H1 (cell line): ENCODE measurements around the gene COL25A1. TPM values are rescaled to one million over a fixed set of nuclear protein-coding genes. Genes with fewer than 3 reads are reported as not detected.

ENCODE experiments used
- CTCF ChIA-PET: fragments of 300-600 bp; sonication (Branson Sonifier 250); formaldehyde crosslinking; loops from one replicate; lab custom pipeline; 2021; ENCODE audit not compliant: partially characterized antibody; lab: Charles Lee
- POLR2A ChIA-PET: fragments of 300-600 bp; sonication (Branson Sonifier 250); formaldehyde crosslinking; loops from one replicate; lab custom pipeline; 2021; ENCODE audit warnings: inconsistent platforms; ENCODE audit not compliant: partially characterized antibody; lab: Charles Lee
- DNase-seq, 2 experiments: peaks; one replicate each; pipeline versions ENCODE4 v3.0.0 to v3.0.0-alpha.2; 2010 to 2022; ENCODE audit warnings: low spot score in 2 of 2, low read depth in 1 of 2, mixed read lengths in 1 of 2
- FAIRE-seq: peaks from 2 replicates; lab custom pipeline; 2011; peaks lifted over from hg19 to GRCh38; lab: Jason Lieb, UNC
- H2AFZ ChIP-seq: 2 replicates; pipeline ENCODE4 v1.8.1; 2012; ENCODE audit warnings: low read length, inconsistent platforms
- H2AK5ac ChIP-seq: 2 replicates; pipeline ENCODE4 v1.6.1; 2013; ENCODE audit warnings: low read depth, low read length
- H2BK120ac ChIP-seq: replicated peaks from 2 replicates; pipeline ENCODE3; 2013; ENCODE audit warnings: low read depth, low read length, inconsistent platforms
- H2BK12ac ChIP-seq: 2 replicates; pipeline ENCODE4 v1.6.1; 2013; ENCODE audit warnings: low read depth, low read length
- H2BK15ac ChIP-seq: 2 replicates; pipeline ENCODE4 v1.6.1; 2013; ENCODE audit warnings: low read length
- H2BK20ac ChIP-seq: 2 replicates; pipeline ENCODE4 v1.6.1; 2013; ENCODE audit warnings: low read length
- H2BK5ac ChIP-seq: 2 replicates; pipeline ENCODE4 v1.6.1; 2013; ENCODE audit warnings: low read depth, low read length
- H3K14ac ChIP-seq: 2 replicates; pipeline ENCODE4 v1.6.1; 2013; ENCODE audit warnings: inconsistent platforms; ENCODE audit not compliant: insufficient read length
- H3K18ac ChIP-seq: 2 replicates; pipeline ENCODE4 v1.6.1; 2013; ENCODE audit warnings: low read length; ENCODE audit errors: extremely low read depth
- H3K23ac ChIP-seq: 2 replicates; pipeline ENCODE4 v1.6.1; 2013; ENCODE audit warnings: inconsistent platforms; ENCODE audit not compliant: insufficient read length
- H3K23me2 ChIP-seq: 2 replicates; pipeline ENCODE4 v1.6.1; 2013; ENCODE audit warnings: low read depth, low read length
- H3K27ac ChIP-seq: 2 replicates; pipeline ENCODE4 v1.6.1; 2011; ENCODE audit warnings: low read depth, low read length, inconsistent platforms
- H3K27me3 ChIP-seq, 4 experiments: replicated peaks in 1 of 4; 1 replicate in 1 of 4; 2 replicates in 3 of 4; pipeline versions ENCODE4 v1.6.1 to v1.8.1; 2011 to 2013; ENCODE audit warnings: low read length in 3 of 4, mild to moderate bottlenecking in 3 of 4, inconsistent platforms in 2 of 4, mixed read lengths in 2 of 4, moderate library complexity in 1 of 4; ENCODE audit not compliant: control insufficient read depth in 3 of 4, insufficient read depth in 3 of 4; ENCODE audit errors: extremely low read depth in 1 of 4
- H3K36me3 ChIP-seq, 4 experiments: 2 replicates each; pipeline versions ENCODE4 v1.6.1 to v1.8.1; 2011 to 2013; ENCODE audit warnings: mild to moderate bottlenecking in 4 of 4, low read length in 3 of 4, moderate library complexity in 2 of 4, control low read depth in 1 of 4, inconsistent platforms in 1 of 4; ENCODE audit not compliant: insufficient read depth in 4 of 4, control insufficient read depth in 2 of 4
- H3K4ac ChIP-seq: replicated peaks from 2 replicates; pipeline ENCODE3; 2013; ENCODE audit warnings: low read length, low read depth, mixed read lengths, inconsistent platforms; ENCODE audit not compliant: insufficient read length
- H3K4me1 ChIP-seq, 4 experiments: replicated peaks in 1 of 4; 1 replicate in 1 of 4; 2 replicates in 3 of 4; pipeline versions ENCODE4 v1.6.1 to v1.8.1; 2011 to 2013; ENCODE audit warnings: low read length in 3 of 4, inconsistent platforms in 2 of 4, mixed read lengths in 1 of 4; ENCODE audit not compliant: insufficient read depth in 4 of 4, control insufficient read depth in 3 of 4
- H3K4me2 ChIP-seq, 2 experiments: 2 replicates each; pipeline versions ENCODE4 v1.6.1 to v1.8.1; 2011 to 2013; ENCODE audit warnings: low read depth in 2 of 2, low read length in 2 of 2, control low read depth in 1 of 2, inconsistent platforms in 1 of 2, mild to moderate bottlenecking in 1 of 2; ENCODE audit not compliant: insufficient read depth in 1 of 2
- H3K4me3 ChIP-seq, 4 experiments: fragments of 200-600, 300-600 bp in 1 of 4; sonication (generic), shearing (Covaris generic), sonication (Bioruptor Twin) in 1 of 4; 2 replicates each; pipeline versions ENCODE4 v1.5.1 to v1.8.1; 2011 to 2016; ENCODE audit warnings: low read length in 4 of 4, low read depth in 3 of 4, control low read depth in 2 of 4, inconsistent platforms in 2 of 4, mild to moderate bottlenecking in 2 of 4, mixed read lengths in 1 of 4, moderate library complexity in 1 of 4; ENCODE audit not compliant: insufficient read depth in 2 of 4; ENCODE audit errors: extremely low read depth in 1 of 4
- H3K56ac ChIP-seq: replicated peaks from 2 replicates; pipeline ENCODE3; 2013; ENCODE audit warnings: low read depth, mild to moderate bottlenecking, mixed read lengths, low read length, inconsistent platforms; ENCODE audit not compliant: insufficient read length
- H3K79me1 ChIP-seq: 2 replicates; pipeline ENCODE4 v1.6.1; 2013; ENCODE audit warnings: low read depth, low read length, control low read depth
- H3K79me2 ChIP-seq, 2 experiments: 2 replicates each; pipeline versions ENCODE4 v1.6.1 to v1.8.1; 2012 to 2013; ENCODE audit warnings: low read length in 2 of 2, mild to moderate bottlenecking in 2 of 2, inconsistent platforms in 1 of 2; ENCODE audit not compliant: insufficient read depth in 2 of 2, control insufficient read depth in 1 of 2
- H3K9ac ChIP-seq, 4 experiments: replicated peaks in 1 of 4; 1 replicate in 1 of 4; 2 replicates in 3 of 4; pipeline versions ENCODE4 v1.6.1 to v1.8.1; 2011 to 2013; ENCODE audit warnings: low read depth in 3 of 4, low read length in 3 of 4, control low read depth in 2 of 4, mild to moderate bottlenecking in 2 of 4, moderate library complexity in 2 of 4, inconsistent platforms in 1 of 4; ENCODE audit errors: extremely low read depth in 1 of 4
- H3K9me3 ChIP-seq, 2 experiments: 2 replicates each; pipeline versions ENCODE4 v1.6.1 to v1.8.1; 2012 to 2013; ENCODE audit warnings: mild to moderate bottlenecking in 2 of 2, moderate library complexity in 2 of 2, control low read depth in 1 of 2, inconsistent platforms in 1 of 2, low read depth in 1 of 2, low read length in 1 of 2, mixed read lengths in 1 of 2; ENCODE audit not compliant: insufficient read depth in 2 of 2
- H4K20me1 ChIP-seq, 2 experiments: replicated peaks in 1 of 2; 2 replicates each; pipeline versions ENCODE3 to v1.8.1; 2011 to 2013; ENCODE audit warnings: inconsistent platforms in 2 of 2, low read length in 2 of 2, mild to moderate bottlenecking in 1 of 2; ENCODE audit not compliant: insufficient read depth in 2 of 2, control insufficient read depth in 1 of 2
- H4K5ac ChIP-seq: 2 replicates; pipeline ENCODE4 v1.6.1; 2013; ENCODE audit warnings: low read length, low read depth, mixed read lengths, inconsistent platforms; ENCODE audit not compliant: insufficient read length
- H4K8ac ChIP-seq: 2 replicates; pipeline ENCODE4 v1.8.0; 2013; ENCODE audit warnings: mild to moderate bottlenecking, moderate library complexity, low read length, inconsistent platforms; ENCODE audit not compliant: insufficient read depth; ENCODE audit errors: extremely low read depth
- H4K91ac ChIP-seq: replicated peaks from 2 replicates; pipeline ENCODE3; 2013; ENCODE audit warnings: low read length, mixed read lengths, inconsistent platforms; ENCODE audit not compliant: insufficient read length
- ATF3 ChIP-seq: IDR thresholded peaks from 2 replicates; pipeline ENCODE4 v1.6.1; 2011; ENCODE audit warnings: low read depth, mild to moderate bottlenecking, low read length; ENCODE audit not compliant: insufficient read depth
- EP300 ChIP-seq, 2 experiments: IDR thresholded peaks; 1 replicate in 1 of 2; 2 replicates in 1 of 2; pipeline ENCODE4 v1.6.1; 2011 to 2012; ENCODE audit warnings: low read depth in 2 of 2, low read length in 2 of 2, mild to moderate bottlenecking in 2 of 2, borderline replicate concordance in 1 of 2, inconsistent platforms in 1 of 2, moderate library complexity in 1 of 2
- KDM5A ChIP-seq: fragments of 200-600 bp; IDR thresholded peaks from 2 replicates; pipeline ENCODE4 v1.7.1; 2012; ENCODE audit warnings: mild to moderate bottlenecking, low read length, inconsistent platforms, mixed read lengths
- MAX ChIP-seq: IDR thresholded peaks from 2 replicates; pipeline ENCODE4 v1.6.1; 2012; ENCODE audit warnings: inconsistent platforms
- SP4 ChIP-seq: IDR thresholded peaks from 2 replicates; pipeline ENCODE4 v1.6.1; 2012; ENCODE audit warnings: low read length, inconsistent platforms
- TAF7 ChIP-seq: optimal IDR thresholded peaks from 2 replicates; pipeline ENCODE3; 2011; ENCODE audit warnings: low read depth, mild to moderate bottlenecking, inconsistent platforms, low read length, moderate library complexity, borderline replicate concordance
- WGBS, 2 experiments: shearing (Covaris generic) in 1 of 2; methylation state at CpG; one replicate each; pipeline versions ENCODE4 v1.1.6 to v1.1.7; 2013 to 2015; ENCODE audit warnings: low lambda C conversion rate in 2 of 2, mixed read lengths in 2 of 2, inconsistent platforms in 1 of 2, low coverage in 1 of 2, missing lambda C conversion rate in 1 of 2; ENCODE audit not compliant: insufficient replicate concordance in 2 of 2, insufficient coverage in 1 of 2, insufficient read length in 1 of 2; ENCODE audit errors: extremely low coverage in 1 of 2, missing lambda C conversion rate in 1 of 2; 5-methylcytosine and 5-hydroxymethylcytosine counted together
- polyA plus RNA-seq, 7 experiments: library from polyadenylated mRNA; depleted of rRNA in 3 of 7; stranded (reverse) in 5 of 7; unstranded in 2 of 7; fragments of >200 nt in 5 of 7; fragments of 200-250 nt in 2 of 7; gene quantifications; 1 replicate in 5 of 7; 2 replicates in 1 of 7; 4 replicates in 1 of 7; pipeline versions ENCODE4 v1.2.1 to v1.2.3, GENCODE V29; 2011 to 2013; ENCODE audit warnings: missing spikeins in 2 of 7, mixed read lengths in 2 of 7
- total RNA-seq: library from RNA; stranded (reverse); fragmentation: NEBNext Ultra II Directional; extraction: Animal tissue kit (Norgen Biotek cat#: 25700); gene quantifications from 2 replicates; pipeline ENCODE4 v1.2.1, GENCODE V29; 2021

COL25A1 gene
- total and polyA plus RNA-seq, 2 of the 8 experiments (the other 6 are each of a cell fraction or from before 2014, with no cell fraction given), result 1.1 to 8.3 TPM

- Histone ChIP-seq H2BK12ac (no peak overlapping the region), H3K23ac (no peak overlapping the region), H3K79me2 (no peaks in the 10 kb centered on the region), H2BK20ac (no peak overlapping the region), H3K4me1 (no peaks in the 10 kb centered on the region), H3K23me2 (no peaks in the 10 kb centered on the region), H2BK5ac (no peak overlapping the region), H4K20me1 (no peaks in the 10 kb centered on the region), H3K9ac (no peak overlapping the region), H4K8ac (no peak overlapping the region), H3K14ac (no peak overlapping the region), H2AK5ac (no peak overlapping the region), H3K79me1 (no peaks in the 10 kb centered on the region), H3K36me3 (no peaks in the 10 kb centered on the region), H3K4me3 (no peak overlapping the region), H3K9me3 (no peaks in the 10 kb centered on the region), H3K27ac (no peak overlapping the region), H3K27me3 (no peaks in the 10 kb centered on the region), H2AFZ (no peak overlapping the region), H4K91ac (no peak overlapping the region), H2BK120ac (no peak overlapping the region), H2BK15ac (no peak overlapping the region), H3K4me2 (no peak overlapping the region), H3K56ac (no peak overlapping the region), H3K4ac (no peak overlapping the region), H3K18ac (no peak overlapping the region), H4K5ac (no peak overlapping the region)
- ChIA-PET POLR2A (no interaction called here), CTCF (no interaction called here)
- WGBS, 2 experiments, result 98% methylated on average over 3 of the region's 3 CpGs; no CpG with 5 or more reads in 1 of the 2 experiments
- DNase-seq (no peak), FAIRE-seq (no peak)
- TF ChIP-seq ATF3 (no peak), MAX (no peak), SP4 (no peak), EP300 (IDR thresholded peaks at IDR 0.05; ENCODE audit: borderline replicate concordance in 1 of 2, low read depth in 2 of 2, low read length in 2 of 2) (no peak), KDM5A (no peak), TAF7 (no peak)
Measured at GRCh38 chr4:109049926-109050325, 252.5 kb downstream of the COL25A1 start.
